Skeletal muscle tissue (tissue), 4 donors: Measurements from ENCODE around the gene ARCN1. TPM values are rescaled to one million over a fixed set of nuclear protein-coding genes. Genes with fewer than 3 reads are reported as not detected.
A peak's percentile ranks its signal among the peaks of the same experiment; 100 is the strongest.
"Not testable (repeated sequence)": the region's sequence is repeated elsewhere in the genome, so short reads cannot be mapped to it uniquely, and the experiment has no call there.

Source experiments
- H3K27ac ChIP-seq: one replicate; pipeline ENCODE4 v1.7.0; 2013; ENCODE audit warnings: mild to moderate bottlenecking, low read depth, low read length, inconsistent platforms
- H3K27me3 ChIP-seq, 3 donors: one replicate each; pipeline ENCODE4 v1.7.0; 2013; ENCODE audit warnings: low read length in 3 of 3; ENCODE audit not compliant: control insufficient read depth in 3 of 3, insufficient read depth in 3 of 3
- H3K36me3 ChIP-seq, 3 donors: one replicate each; pipeline ENCODE4 v1.7.0; 2013; ENCODE audit warnings: low read length in 3 of 3; ENCODE audit not compliant: control insufficient read depth in 3 of 3, insufficient read depth in 3 of 3
- H3K4me1 ChIP-seq, 3 donors: one replicate each; pipeline ENCODE4 v1.7.0; 2013; ENCODE audit warnings: low read length in 3 of 3, mild to moderate bottlenecking in 3 of 3; ENCODE audit not compliant: control insufficient read depth in 3 of 3, insufficient read depth in 3 of 3
- H3K4me3 ChIP-seq, 3 donors: one replicate each; pipeline ENCODE4 v1.7.0; 2013; ENCODE audit warnings: low read length in 3 of 3
- H3K9ac ChIP-seq, 3 donors: one replicate each; pipeline ENCODE4 v1.7.0; 2013; ENCODE audit warnings: low read length in 3 of 3, mild to moderate bottlenecking in 3 of 3, moderate library complexity in 2 of 3, low read depth in 1 of 3
- H3K9me3 ChIP-seq, 3 donors: one replicate each; pipeline ENCODE4 v1.7.0; 2013; ENCODE audit warnings: low read length in 3 of 3; ENCODE audit not compliant: control insufficient read depth in 3 of 3
- total RNA-seq: library from RNA; depleted of rRNA; stranded (reverse); fragments of >200 nt; gene quantifications from one replicate; pipeline ENCODE4 v1.2.3, GENCODE V29; 2014
- donor health status: Osteomylitis.

Gene ARCN1
- total RNA-seq, 1 donor from 2014 or later, result 61.1 TPM

- Histone ChIP-seq H3K9ac (no peak overlapping the region), H3K4me3 (no peak overlapping the region), H3K27me3 (no peaks in the 10 kb centered on the region), H3K9me3 (no peaks in the 10 kb centered on the region), H3K4me1 (no peaks in the 10 kb centered on the region), H3K27ac (no peak overlapping the region), H3K36me3 (peaks cover 12 to 24% (median 22%) of the 10 kb centered on the region in 3 donors)
These were observed 28.1 kb upstream of the ARCN1 start for GRCh38 chr11:118544010-118544646.

- Histone ChIP-seq H3K9me3 (no peaks in the 10 kb centered on the region), H3K36me3 (peaks cover 12 to 24% (median 22%) of the 10 kb centered on the region in 3 donors), H3K27me3 (no peaks in the 10 kb centered on the region), H3K4me3 (no peak overlapping the region), H3K27ac (no peak overlapping the region), H3K4me1 (no peaks in the 10 kb centered on the region), H3K9ac (no peak overlapping the region)
These were observed 27.6 kb upstream of the ARCN1 start for GRCh38 chr11:118544647-118545010.

GRCh38 chr11:118545533-118545932 lies 26.7 kb upstream of the ARCN1 start:
- Histone ChIP-seq H3K27me3 (no peaks in the 10 kb centered on the region), H3K27ac (no peak overlapping the region), H3K9ac (no peak overlapping the region), H3K9me3 (no peaks in the 10 kb centered on the region), H3K4me3 (no peak overlapping the region), H3K36me3 (peaks cover 12 to 24% (median 22%) of the 10 kb centered on the region in 3 donors), H3K4me1 (no peaks in the 10 kb centered on the region)

GRCh38 chr11:118547132-118547531 lies 25.1 kb upstream of the ARCN1 start:
- no peaks in the 10 kb centered on the region for H3K4me1 ChIP-seq
- H3K9me3 ChIP-seq, result no peaks in the 10 kb centered on the region
- H3K9ac ChIP-seq, result no peak overlapping the region
- no peaks in the 10 kb centered on the region for H3K27me3 ChIP-seq
- no peak overlapping the region for H3K4me3 ChIP-seq
- no peak overlapping the region for H3K27ac ChIP-seq
- peaks cover 18 to 27% (median 26%) of the 10 kb centered on the region in 3 donors for H3K36me3 ChIP-seq

- Histone ChIP-seq H3K27me3 (no peaks in the 10 kb centered on the region), H3K36me3 (peaks cover 24 to 39% (median 35%) of the 10 kb centered on the region in 3 donors), H3K4me3 (no peak overlapping the region), H3K27ac (no peak overlapping the region), H3K9me3 (no peaks in the 10 kb centered on the region), H3K4me1 (no peaks in the 10 kb centered on the region), H3K9ac (no peak overlapping the region)
These were observed 19.9 kb upstream of the ARCN1 start for GRCh38 chr11:118552341-118552740.

- H3K9ac ChIP-seq, result no peak overlapping the region
- H3K27ac ChIP-seq, result no peak overlapping the region
- no peaks in the 10 kb centered on the region for H3K9me3 ChIP-seq
- peaks cover 4 to 9% (median 6%) of the 10 kb centered on the region in 3 donors for H3K4me1 ChIP-seq
- no peaks in the 10 kb centered on the region for H3K27me3 ChIP-seq
- H3K4me3 ChIP-seq, result no peak overlapping the region
- H3K36me3 ChIP-seq, result peaks cover 5 to 25% (median 24%) of the 10 kb centered on the region in 3 donors
These were observed 11.4 kb upstream of the ARCN1 start for GRCh38 chr11:118560806-118561205.

GRCh38 chr11:118565051-118565450 lies 7.2 kb upstream of the ARCN1 start:
- Histone ChIP-seq H3K4me3 (peak overlapping the region; percentile 37 to 57 (median 51)), H3K27me3 (no peaks in the 10 kb centered on the region), H3K9me3 (no peaks in the 10 kb centered on the region), H3K9ac (peak overlapping the region in 2 of 3 donors; percentile 24 to 71), H3K4me1 (peaks cover 6 to 9% (median 8%) of the 10 kb centered on the region in 3 donors), H3K27ac (no peak overlapping the region), H3K36me3 (peaks cover 3 to 7% (median 3%) of the 10 kb centered on the region in 3 donors)

GRCh38 chr11:118569670-118570069 lies 2.5 kb upstream of the ARCN1 start:
- no peak overlapping the region for H3K9ac ChIP-seq
- H3K36me3 ChIP-seq, result peaks cover 0 to 4% (median 0%) of the 10 kb centered on the region in 3 donors
- no peaks in the 10 kb centered on the region for H3K27me3 ChIP-seq
- H3K4me1 ChIP-seq, result peaks cover 14 to 25% (median 22%) of the 10 kb centered on the region in 3 donors
- no peaks in the 10 kb centered on the region for H3K9me3 ChIP-seq
- H3K4me3 ChIP-seq, result no peak overlapping the region
- no peak overlapping the region for H3K27ac ChIP-seq

- Histone ChIP-seq H3K27ac (no peak overlapping the region), H3K4me1 (peaks cover 12 to 25% (median 13%) of the 10 kb centered on the region in 3 donors), H3K9ac (no peak overlapping the region), H3K4me3 (no peak overlapping the region), H3K36me3 (peaks cover 0 to 4% (median 0%) of the 10 kb centered on the region in 3 donors), H3K27me3 (no peaks in the 10 kb centered on the region), H3K9me3 (no peaks in the 10 kb centered on the region)
These were observed 1.4 kb upstream of the ARCN1 start for GRCh38 chr11:118570787-118571186.

- Histone ChIP-seq H3K4me3 (peak overlapping the region; percentile 94 to 95 (median 95)), H3K9ac (peak overlapping the region; percentile 24 to 100 (median 76)), H3K4me1 (peaks cover 9 to 25% (median 16%) of the 10 kb centered on the region in 3 donors), H3K27ac (peak overlapping the region; percentile 98)
- not testable (repeated sequence) for H3K27me3 ChIP-seq, H3K36me3 ChIP-seq, H3K9me3 ChIP-seq
These were observed 528 bp upstream of the ARCN1 start for GRCh38 chr11:118571701-118572060.
